Osteoblast (primary cell): ENCODE data around the gene MACROH2A1. TPM values are rescaled to one million over a fixed set of nuclear protein-coding genes. Genes with fewer than 3 reads are reported as not detected.
A peak's percentile ranks its signal among the peaks of the same experiment; 100 is the strongest.

ENCODE experiments used
- DNase-seq: peaks from one replicate; pipeline ENCODE4 v3.0.0; 2011; ENCODE audit warnings: low spot score, mixed read lengths; ENCODE audit not compliant: insufficient read length; ENCODE audit errors: missing footprints
- H2AFZ ChIP-seq: 2 replicates; pipeline ENCODE4 v1.6.0; 2011; ENCODE audit warnings: mild to moderate bottlenecking, low read length
- H3K27ac ChIP-seq: 2 replicates; pipeline ENCODE4 v1.5.1; 2011; ENCODE audit warnings: mild to moderate bottlenecking, low read depth, low read length, moderate library complexity
- H3K27me3 ChIP-seq: 2 replicates; pipeline ENCODE4 v1.6.0; 2012; ENCODE audit warnings: mild to moderate bottlenecking, control low read depth, inconsistent platforms, low read length, moderate library complexity; ENCODE audit not compliant: insufficient read depth
- H3K36me3 ChIP-seq: 2 replicates; pipeline ENCODE4 v1.5.1; 2011; ENCODE audit warnings: mild to moderate bottlenecking, low read length, control low read depth, moderate library complexity; ENCODE audit not compliant: insufficient read depth
- H3K4me1 ChIP-seq: 2 replicates; pipeline ENCODE4 v1.5.1; 2011; ENCODE audit warnings: mild to moderate bottlenecking, low read length, control low read depth, moderate library complexity; ENCODE audit not compliant: insufficient read depth
- H3K4me2 ChIP-seq: 2 replicates; pipeline ENCODE4 v1.6.0; 2011; ENCODE audit warnings: mild to moderate bottlenecking, low read length; ENCODE audit not compliant: insufficient read depth
- H3K4me3 ChIP-seq: fragments of 200-600 bp; sonication (generic); 3 replicates; pipeline ENCODE4 v1.5.1; 2012; ENCODE audit warnings: mild to moderate bottlenecking, low read length, inconsistent platforms; ENCODE audit not compliant: insufficient read depth
- H3K79me2 ChIP-seq: 2 replicates; pipeline ENCODE4 v1.6.0; 2012; ENCODE audit warnings: mild to moderate bottlenecking, low read length, control low read depth, inconsistent platforms; ENCODE audit not compliant: insufficient read depth
- H3K9me3 ChIP-seq: 2 replicates; pipeline ENCODE4 v1.5.1; 2011; ENCODE audit warnings: low read depth, low read length, control low read depth
- H4K20me1 ChIP-seq: 2 replicates; pipeline ENCODE4 v1.6.0; 2012; ENCODE audit warnings: mild to moderate bottlenecking, low read length, control low read depth; ENCODE audit not compliant: insufficient read depth
- total RNA-seq: library from RNA; depleted of rRNA; stranded (reverse); fragments of >200 nt; gene quantifications from 2 replicates; pipeline ENCODE4 v1.2.3, GENCODE V29; 2012
- TF ChIP-seq, protein P1 (sequence below): IDR thresholded peaks from 2 replicates; pipeline ENCODE4 v1.5.1; 2011; ENCODE audit warnings: mild to moderate bottlenecking, low read depth, low read length, moderate library complexity; ENCODE audit errors: extremely low read depth

Gene MACROH2A1
- total RNA-seq, 1 donor, result 162 TPM

DNA sequence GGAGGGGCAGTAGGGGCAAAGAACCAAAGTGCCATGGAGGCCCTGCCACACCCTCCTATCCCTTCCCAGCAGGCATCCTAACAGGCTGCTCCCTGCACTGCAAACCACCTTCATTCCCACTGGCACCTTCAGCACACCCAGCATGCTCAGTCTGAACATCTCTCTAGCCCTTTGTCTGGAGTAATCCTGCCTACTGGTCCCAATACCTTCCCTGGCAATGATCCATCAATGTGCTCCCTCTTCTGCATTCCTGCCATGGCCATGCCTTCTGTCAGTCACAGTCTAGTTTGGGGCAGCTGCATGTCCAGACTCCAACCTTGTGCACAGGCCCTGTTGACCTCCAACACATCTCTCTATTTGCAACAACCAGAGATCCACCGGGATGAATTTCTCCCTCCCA lies 4.9 kb downstream of the MACROH2A1 start:
- peak overlapping the region; percentile 95 for H3K27ac ChIP-seq
- H3K4me3 ChIP-seq, result no peak overlapping the region
- peaks cover 94% of the 10 kb centered on the region for H3K79me2 ChIP-seq
- H2AFZ ChIP-seq, result no peak overlapping the region
- TF ChIP-seq, protein P1, sequence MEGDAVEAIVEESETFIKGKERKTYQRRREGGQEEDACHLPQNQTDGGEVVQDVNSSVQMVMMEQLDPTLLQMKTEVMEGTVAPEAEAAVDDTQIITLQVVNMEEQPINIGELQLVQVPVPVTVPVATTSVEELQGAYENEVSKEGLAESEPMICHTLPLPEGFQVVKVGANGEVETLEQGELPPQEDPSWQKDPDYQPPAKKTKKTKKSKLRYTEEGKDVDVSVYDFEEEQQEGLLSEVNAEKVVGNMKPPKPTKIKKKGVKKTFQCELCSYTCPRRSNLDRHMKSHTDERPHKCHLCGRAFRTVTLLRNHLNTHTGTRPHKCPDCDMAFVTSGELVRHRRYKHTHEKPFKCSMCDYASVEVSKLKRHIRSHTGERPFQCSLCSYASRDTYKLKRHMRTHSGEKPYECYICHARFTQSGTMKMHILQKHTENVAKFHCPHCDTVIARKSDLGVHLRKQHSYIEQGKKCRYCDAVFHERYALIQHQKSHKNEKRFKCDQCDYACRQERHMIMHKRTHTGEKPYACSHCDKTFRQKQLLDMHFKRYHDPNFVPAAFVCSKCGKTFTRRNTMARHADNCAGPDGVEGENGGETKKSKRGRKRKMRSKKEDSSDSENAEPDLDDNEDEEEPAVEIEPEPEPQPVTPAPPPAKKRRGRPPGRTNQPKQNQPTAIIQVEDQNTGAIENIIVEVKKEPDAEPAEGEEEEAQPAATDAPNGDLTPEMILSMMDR, result no peak
- no peaks in the 10 kb centered on the region for H3K9me3 ChIP-seq
- H3K4me1 ChIP-seq, result peaks cover 61% of the 10 kb centered on the region
- peaks cover 8% of the 10 kb centered on the region for H3K36me3 ChIP-seq
- no peak for DNase-seq
- peaks cover 85% of the 10 kb centered on the region for H4K20me1 ChIP-seq
- H3K27me3 ChIP-seq, result no peaks in the 10 kb centered on the region
- H3K4me2 ChIP-seq, result peak overlapping the region; percentile 39

DNA sequence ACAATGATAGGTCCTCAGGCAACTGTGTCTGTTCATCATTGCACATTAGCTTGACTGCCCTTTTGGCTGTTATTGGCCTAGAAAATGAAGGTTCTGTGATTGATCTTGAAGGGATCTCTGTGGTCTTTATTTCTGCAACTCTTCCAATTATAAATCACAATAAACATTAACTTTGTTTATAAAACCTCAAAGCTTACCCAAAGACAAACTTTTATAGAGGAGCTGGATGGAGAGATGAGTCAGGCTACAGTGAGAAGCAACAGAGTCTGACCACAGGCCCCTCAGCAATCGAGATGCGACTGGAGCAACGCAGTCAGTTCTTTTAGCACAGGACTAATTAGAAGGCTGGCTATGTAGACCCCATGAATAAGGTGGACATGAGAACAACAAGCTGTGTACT lies 5.3 kb downstream of the MACROH2A1 start:
- H3K4me2 ChIP-seq, result peak overlapping the region; percentile 39
- no peak overlapping the region for H2AFZ ChIP-seq
- H4K20me1 ChIP-seq, result peaks cover 87% of the 10 kb centered on the region
- no peak overlapping the region for H3K4me3 ChIP-seq
- H3K9me3 ChIP-seq, result no peaks in the 10 kb centered on the region
- peaks cover 96% of the 10 kb centered on the region for H3K79me2 ChIP-seq
- DNase-seq, result peak; percentile 93
- TF ChIP-seq, protein P1, result no peak
- H3K4me1 ChIP-seq, result peaks cover 61% of the 10 kb centered on the region
- peaks cover 12% of the 10 kb centered on the region for H3K36me3 ChIP-seq
- H3K27me3 ChIP-seq, result no peaks in the 10 kb centered on the region
- peak overlapping the region; percentile 95 for H3K27ac ChIP-seq

DNA sequence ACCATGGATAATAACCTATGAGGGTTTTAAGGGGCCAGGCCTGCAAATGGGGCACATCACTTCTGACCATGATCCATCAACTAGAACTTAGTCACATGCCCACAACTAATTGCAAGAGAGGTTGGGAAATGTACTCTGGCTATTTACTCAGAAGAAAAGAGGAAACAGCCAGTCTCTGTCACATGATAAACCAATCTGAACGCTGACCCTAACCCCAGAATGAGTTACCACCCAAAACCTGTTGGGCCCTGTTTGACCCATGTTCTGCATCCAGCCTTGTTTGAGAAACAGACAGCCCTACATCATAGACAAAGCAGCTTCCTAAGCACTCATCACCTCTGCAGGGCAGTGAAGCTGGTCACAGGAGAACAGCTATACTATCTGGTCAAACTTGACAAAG lies 5.8 kb downstream of the MACROH2A1 start:
- Histone ChIP-seq H3K9me3 (no peaks in the 10 kb centered on the region), H3K27me3 (no peaks in the 10 kb centered on the region), H2AFZ (no peak overlapping the region), H3K4me1 (peaks cover 61% of the 10 kb centered on the region), H3K4me3 (no peak overlapping the region), H3K79me2 (peaks cover 96% of the 10 kb centered on the region), H3K27ac (peak overlapping the region; percentile 95), H3K36me3 (peaks cover 16% of the 10 kb centered on the region), H3K4me2 (peak overlapping the region; percentile 9), H4K20me1 (peaks cover 87% of the 10 kb centered on the region)
- TF ChIP-seq, protein P1, result no peak
- no peak for DNase-seq

DNA sequence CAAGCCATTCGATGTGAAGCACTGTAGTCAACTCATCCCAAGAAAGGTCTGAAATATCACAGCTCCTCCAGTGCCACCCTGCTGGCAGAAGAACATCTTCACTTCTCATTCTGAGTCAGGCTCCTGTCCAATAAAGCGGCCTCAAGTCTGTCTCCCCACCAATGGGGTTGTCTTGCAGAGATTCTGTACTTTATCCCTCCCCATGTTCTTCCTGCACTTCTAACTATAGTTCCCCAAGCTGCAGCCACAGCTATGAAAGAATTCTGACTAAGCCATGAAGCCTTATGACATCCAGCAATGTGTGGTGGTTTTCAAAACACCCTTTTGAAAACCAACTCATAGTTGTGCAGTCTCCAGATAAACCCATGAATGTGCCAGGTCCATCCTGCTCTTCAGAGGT lies 6.8 kb downstream of the MACROH2A1 start:
- peak overlapping the region; percentile 70 for H3K4me2 ChIP-seq
- H3K79me2 ChIP-seq, result peaks cover 96% of the 10 kb centered on the region
- H3K9me3 ChIP-seq, result no peaks in the 10 kb centered on the region
- peaks cover 26% of the 10 kb centered on the region for H3K36me3 ChIP-seq
- H3K27ac ChIP-seq, result peak overlapping the region; percentile 95
- H3K27me3 ChIP-seq, result no peaks in the 10 kb centered on the region
- no peak overlapping the region for H3K4me3 ChIP-seq
- H2AFZ ChIP-seq, result no peak overlapping the region
- DNase-seq, result peak; percentile 94
- peaks cover 58% of the 10 kb centered on the region for H3K4me1 ChIP-seq
- H4K20me1 ChIP-seq, result peaks cover 80% of the 10 kb centered on the region
- TF ChIP-seq, protein P1, result no peak
